ENCODE data around the gene ARF6. TPM values are rescaled to one million over a fixed set of nuclear protein-coding genes. Genes with fewer than 3 reads are reported as not detected.
"Not testable (repeated sequence)": the region's sequence is repeated elsewhere in the genome, so short reads cannot be mapped to it uniquely, and the experiment has no call there.

ARF6 gene
- polyA plus RNA-seq, 3 donors = 13.2 to 40.7 (median 36.2) TPM

- not testable (repeated sequence) for H3K27ac ChIP-seq (ENCODE audit: low read depth, low read length)
- WGBS, 3 donors = 80 to 88% (median 80%) methylated on average over 6 of the region's 6 CpGs
Measured at GRCh38 chr14:49873548-49873947, 19.3 kb upstream of the ARF6 start.

GRCh38 chr14:49875640-49876198 lies 17.2 kb upstream of the ARF6 start:
- 80 to 89% (median 87%) methylated on average over 12 of the region's 12 CpGs for WGBS, 3 donors
- no peak overlapping the region for H3K27ac ChIP-seq (ENCODE audit: low read depth, low read length)

- 50 to 65% (median 61%) methylated on average over 4 of the region's 4 CpGs for WGBS, 3 donors
- no peak overlapping the region for H3K27ac ChIP-seq (ENCODE audit: low read depth, low read length)
Measured at GRCh38 chr14:49876563-49877127, 16.2 kb upstream of the ARF6 start.

GRCh38 chr14:49879646-49880204 lies 13.2 kb upstream of the ARF6 start:
- no peak overlapping the region for H3K27ac ChIP-seq (ENCODE audit: low read depth, low read length)
- WGBS, 3 donors = 64 to 69% (median 65%) methylated on average over 8 of the region's 8 CpGs

- 46 to 71% (median 47%) methylated on average over 9 of the region's 9 CpGs for WGBS, 3 donors
- H3K27ac ChIP-seq (ENCODE audit: low read depth, low read length) = no peak overlapping the region
Measured at GRCh38 chr14:49880267-49881064, 12.4 kb upstream of the ARF6 start.

GRCh38 chr14:49881350-49882001 lies 11.4 kb upstream of the ARF6 start:
- WGBS, 3 donors = 81 to 97% (median 94%) methylated on average over 4 of the region's 4 CpGs
- no peak overlapping the region for H3K27ac ChIP-seq (ENCODE audit: low read depth, low read length)

- 85 to 90% (median 88%) methylated on average over 18 of the region's 18 CpGs for WGBS, 3 donors
- no peak overlapping the region for H3K27ac ChIP-seq (ENCODE audit: low read depth, low read length)
Measured at GRCh38 chr14:49882826-49883694, 9.8 kb upstream of the ARF6 start.

- 91 to 94% (median 93%) methylated on average over 12 of the region's 12 CpGs for WGBS, 3 donors
- H3K27ac ChIP-seq (ENCODE audit: low read depth, low read length) = no peak overlapping the region
Measured at GRCh38 chr14:49886523-49886922, 6.4 kb upstream of the ARF6 start.

- 69 to 86% (median 74%) methylated on average over 2 of the region's 2 CpGs for WGBS, 3 donors
- H3K27ac ChIP-seq (ENCODE audit: low read depth, low read length) = no peak overlapping the region
Measured at GRCh38 chr14:49888293-49888692, 4.6 kb upstream of the ARF6 start.

- 1 to 2% (median 1%) methylated on average over 11 to 12 of the region's 12 CpGs for WGBS, 3 donors
- H3K27ac ChIP-seq (ENCODE audit: low read depth, low read length) = peak overlapping the region; percentile 97
Measured at GRCh38 chr14:49892301-49892635, 614 bp upstream of the ARF6 start.

GRCh38 chr14:49893309-49894213 lies 679 bp downstream of the ARF6 start:
- 0 to 1% (median 1%) methylated on average over 74 to 85 of the region's 85 CpGs for WGBS, 3 donors
- H3K27ac ChIP-seq (ENCODE audit: low read depth, low read length) = peak overlapping the region; percentile 97

- WGBS, 3 donors = 6 to 7% (median 6%) methylated on average over 8 of the region's 8 CpGs
- not testable (repeated sequence) for H3K27ac ChIP-seq (ENCODE audit: low read depth, low read length)
Measured at GRCh38 chr14:49894214-49895107, 1.6 kb downstream of the ARF6 start.

GRCh38 chr14:49895480-49895879 lies 2.6 kb downstream of the ARF6 start:
- 36 to 45% (median 42%) methylated on average over 4 of the region's 4 CpGs for WGBS, 3 donors
- H3K27ac ChIP-seq (ENCODE audit: low read depth, low read length) = no peak overlapping the region

GRCh38 chr14:49896272-49896671 lies 3.4 kb downstream of the ARF6 start:
- H3K27ac ChIP-seq (ENCODE audit: low read depth, low read length) = not testable (repeated sequence)

- H3K27ac ChIP-seq (ENCODE audit: low read depth, low read length) = no peak overlapping the region
- WGBS, 3 donors = 38 to 64% (median 52%) methylated on average over 5 of the region's 5 CpGs
Measured at GRCh38 chr14:49896966-49897365, 4.1 kb downstream of the ARF6 start.

GRCh38 chr14:49897414-49897813 lies 4.5 kb downstream of the ARF6 start:
- WGBS, 3 donors = 49 to 60% (median 57%) methylated on average over 1 of the region's 1 CpG

More at GRCh38 chr14:49897414-49897813, 4.5 kb downstream of the ARF6 start:
- no peak overlapping the region for H3K27ac ChIP-seq (ENCODE audit: low read depth, low read length)

Data from adipose tissue (tissue), 3 donors.